Stimulated activated CD8-positive, alpha-beta memory T cell treated with anti-CD3 and anti-CD28 coated beads, Interleukin-15, amount 100 ng/mL, for 48 hours (primary cell): ENCODE measurements around the gene CHCHD6.

Experiments used
- DNase-seq, 2 donors: peaks; one replicate each; pipeline ENCODE4 v3.0.0-alpha.2; 2020; ENCODE audit warnings: low read depth in 2 of 2

Gene CHCHD6

DNA sequence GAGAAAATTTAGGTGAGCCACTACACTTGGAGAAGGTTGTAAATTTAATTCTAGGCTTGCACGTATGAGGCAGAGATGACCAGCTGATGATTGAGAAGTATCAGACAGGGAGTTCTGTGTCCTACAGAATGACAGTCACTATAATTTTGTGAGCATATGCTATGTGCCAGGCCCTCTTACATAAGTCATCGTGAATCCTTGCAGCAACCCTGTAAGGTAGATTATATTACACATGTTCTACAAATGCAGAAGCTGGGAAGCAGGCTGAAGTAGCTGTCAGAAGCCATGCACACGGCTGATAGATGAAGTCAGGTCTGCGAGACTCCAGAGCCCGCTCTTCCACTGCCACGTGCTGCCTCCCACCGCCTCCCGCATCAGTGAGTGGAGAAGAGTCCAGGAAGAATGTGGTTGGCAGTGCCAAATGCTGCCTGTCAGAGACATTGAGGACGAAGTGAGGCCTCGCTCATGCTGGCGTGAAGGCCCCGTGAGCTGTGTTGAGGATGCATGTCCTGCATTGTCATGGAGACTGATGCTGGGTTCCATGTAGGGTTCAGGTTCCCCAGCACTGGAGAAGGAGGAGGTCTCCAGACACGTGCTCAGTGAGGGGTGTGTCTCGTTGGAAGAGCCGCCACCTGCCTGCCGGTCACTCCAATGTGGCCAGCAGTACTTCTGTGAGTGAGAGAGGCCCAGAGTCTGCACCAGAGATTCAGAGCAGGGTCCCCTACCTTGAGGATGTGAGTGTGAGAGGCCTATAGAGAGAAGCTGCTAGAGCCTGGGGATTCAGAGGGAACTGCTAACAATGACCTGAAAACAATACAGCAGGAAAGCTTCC, 155.6 kb downstream of the CHCHD6 start:
- DNase-seq, result no peak

DNA sequence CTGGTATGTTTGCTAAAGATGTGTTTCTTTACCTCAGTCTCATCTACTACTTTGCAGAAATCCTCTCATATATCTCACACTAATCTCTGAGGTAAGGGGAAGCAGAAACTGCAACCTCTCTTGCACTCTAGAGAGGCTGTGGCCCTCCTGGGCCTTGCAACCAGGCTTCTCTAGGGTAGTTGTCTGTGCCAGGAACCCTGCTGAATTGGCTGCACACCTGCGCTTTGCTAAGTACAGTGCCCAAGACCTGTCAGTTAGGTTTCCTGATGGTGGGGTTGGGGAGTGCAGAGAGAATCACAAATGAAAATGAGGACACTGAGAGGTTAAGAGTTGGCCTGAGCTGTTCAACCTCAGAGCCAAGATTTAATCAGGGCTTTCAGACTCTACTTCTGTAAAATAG, 161.7 kb downstream of the CHCHD6 start:
- DNase-seq, result no peak

- DNase-seq, result no peak
Measured at GRCh38 chr3:126866175-126866759, 162.2 kb downstream of the CHCHD6 start.

- DNase-seq, result no peak
Measured at GRCh38 chr3:126867190-126867862, 163.3 kb downstream of the CHCHD6 start.

- DNase-seq, result no peak
Measured at GRCh38 chr3:126867863-126868200, 163.8 kb downstream of the CHCHD6 start.

DNA sequence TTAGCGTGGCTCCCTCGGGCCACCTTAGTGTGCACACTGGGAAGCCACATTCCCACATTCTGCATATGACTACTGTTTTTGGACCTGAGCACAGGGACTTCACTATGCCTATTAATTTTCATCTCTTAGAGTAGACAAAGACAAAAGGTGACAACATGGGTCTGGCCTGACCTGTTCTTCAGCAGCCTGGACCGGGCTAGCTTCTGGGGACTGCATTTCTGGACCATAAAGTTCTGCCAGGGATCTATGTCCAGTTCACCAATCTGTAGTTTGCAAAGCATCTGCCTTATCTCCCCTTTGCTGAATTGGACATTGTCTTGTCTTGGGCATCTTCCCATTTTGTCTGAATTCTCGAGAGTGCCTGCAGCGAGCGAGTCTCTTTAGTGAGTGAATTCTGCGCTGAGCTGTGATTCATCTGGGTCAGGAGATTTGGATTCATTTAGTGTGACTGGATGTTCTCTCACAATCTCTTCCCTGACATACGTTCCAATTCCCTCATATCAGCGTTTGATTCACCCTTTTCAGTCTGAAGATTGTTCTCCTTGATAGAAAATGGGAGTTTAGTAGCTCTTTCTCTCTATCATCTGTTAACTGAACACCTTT, 166.7 kb downstream of the CHCHD6 start:
- DNase-seq, result no peak

DNA sequence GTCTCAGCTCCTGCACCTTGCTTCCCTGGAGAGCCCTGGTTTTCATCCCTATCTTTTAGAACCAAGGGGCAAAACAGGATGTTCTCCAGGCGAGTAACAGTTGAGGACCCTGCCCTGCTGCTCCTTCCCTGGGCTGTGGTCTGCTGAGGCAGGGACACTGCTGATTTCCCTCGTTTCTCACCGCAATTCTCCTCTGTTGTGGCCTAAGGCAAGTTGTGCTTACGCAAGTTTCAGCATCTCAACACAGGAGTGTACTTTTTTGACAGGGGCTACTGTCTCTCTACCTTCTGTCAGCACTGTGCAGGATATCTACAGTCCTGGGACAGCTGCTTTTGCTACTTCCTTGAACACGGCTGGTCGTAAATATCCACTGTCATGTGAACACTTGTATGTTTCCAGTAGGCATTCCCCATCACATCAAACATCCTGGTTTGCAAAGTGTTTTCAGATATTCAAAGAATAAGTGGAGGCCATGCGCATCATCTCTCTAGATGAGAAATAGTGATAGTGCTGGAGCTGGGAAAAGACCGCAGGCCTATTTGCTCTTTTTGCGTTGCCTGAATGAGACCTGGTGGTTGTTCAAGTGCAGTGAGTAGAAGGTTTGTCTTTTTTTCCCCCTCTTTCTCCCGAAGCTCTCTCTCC, 168.8 kb downstream of the CHCHD6 start:
- DNase-seq, result no peak

DNA sequence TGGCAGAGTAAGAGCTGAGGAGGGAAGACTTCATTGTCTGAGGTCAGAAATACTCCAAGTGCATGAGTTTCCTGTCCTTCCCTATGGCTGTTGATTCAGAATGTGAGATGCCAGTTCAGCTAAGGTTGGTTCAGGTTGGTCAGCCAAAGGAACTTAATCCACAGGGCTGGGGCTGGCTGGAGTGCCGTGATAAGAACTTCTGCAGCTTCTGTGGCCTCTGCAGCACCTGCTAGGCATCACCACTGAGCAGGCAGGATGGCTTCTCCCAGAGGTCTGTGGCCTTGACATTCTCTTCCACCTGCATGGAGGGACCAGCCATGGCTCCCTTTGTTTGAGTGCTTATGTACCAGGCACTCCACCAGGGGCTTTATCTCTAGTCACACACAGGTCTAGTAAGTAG, 169.4 kb downstream of the CHCHD6 start:
- no peak for DNase-seq

GRCh38 chr3:126878664-126879063, 174.6 kb downstream of the CHCHD6 start:
- DNase-seq, result no peak

- DNase-seq, result no peak
Measured at GRCh38 chr3:126880901-126881300, 176.9 kb downstream of the CHCHD6 start.

DNA sequence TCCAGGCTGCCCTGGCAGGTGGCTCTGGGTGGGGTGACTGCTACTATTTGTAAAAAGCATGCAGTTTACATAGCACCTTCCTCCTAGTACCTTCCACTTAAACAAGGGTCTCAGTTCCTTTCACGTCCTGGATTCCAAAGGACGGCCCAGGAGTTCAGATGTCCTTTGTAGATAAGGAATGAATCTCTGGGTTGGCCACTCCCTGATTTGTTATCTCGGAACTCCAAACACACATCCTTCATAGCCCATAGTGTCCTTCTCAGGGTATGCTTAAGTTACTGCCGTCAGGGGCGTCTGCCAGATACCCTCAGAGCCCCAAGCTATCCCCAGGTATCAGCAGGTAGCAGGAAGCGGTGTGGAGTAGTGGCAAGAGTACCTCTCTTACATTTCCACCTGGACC, 177.8 kb downstream of the CHCHD6 start:
- DNase-seq, result no peak

DNA sequence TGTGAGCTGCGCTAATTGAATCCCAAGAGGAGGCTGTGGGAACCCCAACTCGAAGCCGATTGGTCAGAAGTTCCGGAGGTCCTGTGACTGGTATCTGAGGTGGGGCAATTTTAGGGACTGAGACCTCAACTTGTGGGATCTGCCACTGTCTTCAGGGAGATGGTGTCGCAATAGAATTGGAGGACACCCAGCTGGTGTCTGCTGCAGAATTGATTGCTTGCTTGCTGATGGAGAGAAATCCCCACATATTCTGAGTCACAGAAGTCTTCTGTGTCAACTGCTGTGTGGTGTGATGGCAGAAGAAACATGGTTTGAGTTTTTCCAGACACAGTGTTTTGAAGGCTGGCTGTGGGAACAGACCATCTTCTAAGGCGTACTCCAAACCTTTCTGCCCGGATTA, 179.2 kb downstream of the CHCHD6 start:
- no peak for DNase-seq

DNA sequence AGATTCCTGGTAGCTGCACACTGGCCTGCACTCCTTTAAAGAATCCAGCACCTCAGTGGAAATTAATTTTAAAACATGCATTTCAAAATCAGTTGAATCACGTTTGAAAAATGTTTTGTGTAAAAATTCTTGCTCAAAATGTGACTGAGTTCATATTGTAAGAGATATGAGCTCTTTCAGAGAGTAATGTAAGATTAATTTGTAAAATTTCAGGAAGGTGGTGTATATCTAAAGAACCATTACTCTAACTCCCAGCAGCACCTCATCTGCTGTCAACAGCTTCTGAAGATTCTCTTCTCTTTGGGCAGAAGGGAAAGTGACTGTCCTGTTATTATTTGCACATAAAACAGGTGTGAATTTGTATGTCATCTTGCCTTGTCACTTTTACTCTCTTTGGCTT, 181.4 kb downstream of the CHCHD6 start:
- no peak for DNase-seq

DNA sequence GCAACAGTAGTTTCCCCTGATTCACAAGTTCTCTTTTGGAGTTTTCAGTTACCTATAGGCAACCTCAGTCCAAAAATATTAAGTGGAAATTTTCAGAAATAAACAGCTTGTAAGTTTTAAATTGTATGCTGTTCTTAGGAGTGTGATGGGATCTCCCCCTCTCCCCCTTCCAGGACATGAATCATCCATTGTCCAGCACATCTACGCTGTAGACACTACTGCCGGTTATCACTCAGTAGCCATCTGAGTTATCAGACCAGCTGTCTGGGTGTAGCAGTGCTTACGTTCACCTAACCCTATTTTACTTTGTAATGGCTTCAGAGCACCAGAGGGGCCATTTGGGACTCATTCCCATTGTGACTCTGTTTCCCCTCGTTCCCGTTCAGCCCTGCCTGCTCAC, 182.2 kb downstream of the CHCHD6 start:
- no peak for DNase-seq

DNA sequence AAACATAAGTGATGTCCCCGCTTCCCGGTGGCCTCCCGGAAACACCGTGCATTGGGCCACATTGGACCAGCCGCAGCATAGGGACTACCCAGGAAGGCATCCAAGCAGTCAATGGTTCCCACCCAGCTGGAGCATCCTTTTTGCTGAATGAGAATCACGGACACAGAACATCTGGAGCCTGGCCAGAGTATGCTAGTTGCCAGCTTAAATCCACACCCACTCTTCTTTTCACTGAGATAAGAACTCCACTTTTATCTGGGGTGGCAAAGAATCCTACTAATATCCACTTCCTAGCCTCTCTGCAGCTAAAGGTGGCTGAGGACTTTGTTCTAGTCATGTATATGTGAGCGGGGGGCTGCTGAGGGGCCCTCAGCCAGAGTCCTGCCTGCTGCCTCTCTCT, 183.6 kb downstream of the CHCHD6 start:
- DNase-seq, result no peak

- no peak for DNase-seq
Measured at GRCh38 chr3:126888186-126888760, 184.2 kb downstream of the CHCHD6 start.

- DNase-seq, result no peak
Measured at GRCh38 chr3:126889276-126890201, 185.5 kb downstream of the CHCHD6 start.

DNA sequence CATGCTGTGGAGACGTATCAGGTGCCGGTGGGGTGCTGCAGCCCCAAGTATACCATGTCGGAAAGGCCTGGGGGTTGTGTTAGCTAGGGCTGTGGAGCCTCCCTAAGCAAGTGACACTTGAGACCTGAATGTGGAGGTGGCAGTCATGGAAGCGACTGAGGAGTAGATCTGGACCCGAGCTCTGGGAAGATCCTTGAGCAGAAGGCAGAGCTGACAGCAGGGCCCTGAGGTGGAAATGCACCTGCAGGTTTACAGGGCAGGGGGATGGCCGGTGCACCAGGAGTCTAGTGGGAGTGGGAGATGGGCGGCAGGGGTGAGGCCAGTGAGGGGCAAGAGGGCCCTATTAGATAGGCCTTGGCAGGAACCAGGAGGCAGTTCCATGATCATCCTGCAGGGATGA, 187.1 kb downstream of the CHCHD6 start:
- DNase-seq, result no peak

- no peak for DNase-seq
Measured at GRCh38 chr3:126891791-126892190, 187.8 kb downstream of the CHCHD6 start.

DNA sequence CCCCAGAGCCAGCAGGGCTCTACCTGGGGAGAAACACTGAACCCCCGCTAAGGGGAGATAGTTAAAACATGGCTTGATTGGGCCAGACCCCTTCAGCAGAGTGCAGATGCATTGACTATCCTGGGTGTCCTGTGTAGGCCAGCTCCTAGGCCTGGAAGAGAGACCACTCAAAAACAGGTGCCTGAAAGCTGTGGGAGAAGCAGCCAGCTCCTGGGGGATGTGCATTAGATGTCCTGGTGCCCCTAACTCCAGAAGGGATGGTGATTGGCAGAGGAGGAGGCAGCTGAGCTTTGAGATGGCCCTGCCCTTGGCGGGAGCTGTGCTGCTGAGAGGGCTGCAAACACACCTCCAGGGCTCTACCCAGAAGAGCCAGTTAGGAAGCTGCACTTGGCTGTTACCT, 189.6 kb downstream of the CHCHD6 start:
- no peak for DNase-seq

DNA sequence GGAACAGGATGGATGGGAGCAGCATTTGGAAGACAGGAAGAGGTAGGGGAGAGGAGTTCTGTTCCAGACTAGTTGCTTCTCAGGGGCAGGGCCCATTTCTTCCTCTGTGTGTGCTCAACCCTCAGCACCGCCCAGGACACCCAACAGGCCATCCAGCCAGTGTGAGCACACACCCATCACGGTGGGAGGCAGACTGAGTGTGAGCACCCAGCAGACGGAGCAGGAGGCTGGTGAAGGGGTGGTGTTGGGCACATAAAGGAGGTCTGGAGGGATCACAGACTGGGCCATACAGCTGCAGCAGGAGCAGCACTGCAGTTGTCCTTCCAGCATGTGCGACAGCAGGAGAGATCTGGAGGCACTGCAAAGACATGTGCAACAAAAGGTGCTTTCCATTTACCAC, 190.4 kb downstream of the CHCHD6 start:
- no peak for DNase-seq
